GM21723 (cell line): ENCODE data around the gene SPCS1.
"Not testable (repeated sequence)": the region's sequence is repeated elsewhere in the genome, so short reads cannot be mapped to it uniquely, and the experiment has no call there.

Experiments used
- ATAC-seq: cut with Tn5 transposase; IDR thresholded peaks from one replicate; pipeline ENCODE4 v1.9.1; 2021; ENCODE audit warnings: mild to moderate bottlenecking, moderate library complexity; ENCODE audit not compliant: unreplicated experiment

The SPCS1 gene

GRCh38 chr3:52728753-52729152 lies 22.8 kb downstream of the SPCS1 start:
- not testable (repeated sequence) for ATAC-seq

DNA sequence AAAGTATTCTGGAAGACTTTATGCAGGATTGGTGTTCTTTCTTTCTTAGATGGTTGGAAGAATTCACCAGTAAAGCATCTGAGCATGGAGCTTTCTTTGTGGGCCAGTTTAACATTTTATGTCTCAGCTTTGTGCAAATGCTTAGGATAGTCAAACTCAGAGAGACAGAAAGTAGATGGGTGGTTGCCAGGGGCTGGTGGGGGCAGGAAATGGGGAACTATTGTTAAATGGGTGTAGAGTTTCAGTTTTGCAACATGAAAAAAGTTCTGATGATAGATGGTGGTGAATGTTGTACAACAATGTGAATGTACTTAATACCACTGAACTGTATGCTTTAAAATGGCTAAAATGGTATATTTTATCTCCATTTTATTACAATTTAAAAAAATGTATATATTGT lies 24.8 kb downstream of the SPCS1 start:
- ATAC-seq = no peak

GRCh38 chr3:52731590-52731989 lies 25.7 kb downstream of the SPCS1 start:
- no peak for ATAC-seq

DNA sequence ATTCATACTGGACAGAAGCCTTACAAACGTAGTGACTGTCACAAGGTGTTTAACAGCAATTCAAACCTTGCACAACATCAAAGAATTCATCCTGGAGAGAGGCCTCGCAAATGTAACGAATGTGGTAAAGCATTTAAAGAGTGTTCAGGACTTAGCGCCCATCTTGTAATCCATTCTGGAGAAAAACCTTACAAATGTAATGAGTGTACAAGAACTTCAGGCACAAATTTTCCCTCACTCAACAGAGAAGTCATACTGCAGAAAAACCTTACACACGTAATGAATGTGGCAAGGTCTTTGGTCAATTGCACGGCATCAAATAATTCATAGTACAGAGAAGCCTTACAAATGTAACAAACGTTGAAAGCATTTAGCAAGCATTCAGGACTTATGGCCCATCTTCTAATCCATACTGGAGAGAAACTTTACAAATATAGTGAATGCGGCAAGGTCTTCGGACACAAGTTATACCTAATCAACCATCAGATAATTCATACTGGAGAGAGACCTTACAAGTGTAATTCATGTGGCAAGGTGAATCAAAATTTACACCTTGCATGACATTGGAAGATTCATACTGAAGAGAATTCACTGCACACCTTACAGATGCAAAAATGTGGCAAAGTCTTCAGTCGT lies 27.5 kb downstream of the SPCS1 start:
- ATAC-seq = no peak

GRCh38 chr3:52739730-52740129 lies 33.8 kb downstream of the SPCS1 start:
- no peak for ATAC-seq

GRCh38 chr3:52742418-52743041 lies 36.6 kb downstream of the SPCS1 start:
- no peak for ATAC-seq

GRCh38 chr3:52743152-52743551 lies 37.2 kb downstream of the SPCS1 start:
- no peak for ATAC-seq

DNA sequence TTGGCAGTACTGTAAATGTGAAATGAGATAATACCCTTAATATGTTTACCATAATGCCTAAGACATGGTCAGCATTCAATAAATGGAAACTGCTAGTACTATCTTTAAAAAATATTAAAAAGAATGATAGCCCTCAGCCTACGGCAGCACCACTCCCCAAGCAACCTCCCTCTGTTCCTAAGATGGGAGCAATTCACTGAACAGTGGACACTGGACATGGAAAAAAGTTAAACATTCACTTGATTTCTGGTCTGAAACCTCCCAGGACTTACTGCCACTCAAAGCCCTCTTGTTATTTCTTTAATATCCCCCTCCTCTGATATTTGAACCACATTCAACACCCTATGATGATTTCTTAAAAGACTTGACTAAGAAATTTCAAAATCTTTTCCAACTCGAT lies 37.8 kb downstream of the SPCS1 start:
- no peak for ATAC-seq

DNA sequence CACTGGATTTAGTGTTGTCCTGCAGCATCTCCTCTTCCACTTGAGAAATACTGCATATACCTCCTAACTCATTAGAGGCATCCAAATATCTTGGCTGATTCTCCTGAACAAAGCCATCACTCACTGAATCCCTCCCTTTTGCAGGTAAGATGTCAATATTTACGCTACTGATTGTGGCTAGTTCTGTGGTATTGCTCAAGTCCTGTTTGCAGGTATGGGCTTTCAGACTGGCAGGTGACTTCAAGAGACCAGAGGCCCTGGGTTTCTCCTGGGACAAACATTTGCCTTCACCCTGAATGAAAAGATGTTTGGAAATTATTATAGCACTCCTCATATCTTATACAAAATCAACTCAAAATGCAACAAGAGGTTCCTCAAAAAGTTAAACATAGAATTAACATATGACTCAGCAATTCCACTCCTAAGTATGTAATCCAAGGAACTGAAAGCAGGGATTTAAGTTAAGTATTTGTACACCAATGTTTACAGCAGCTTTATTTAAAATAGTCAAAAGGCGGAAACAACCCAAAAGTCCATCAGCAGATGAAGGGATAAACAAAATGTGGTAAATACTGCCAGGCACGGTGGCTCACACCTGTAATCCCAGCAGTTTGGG lies 46.2 kb downstream of the SPCS1 start:
- no peak for ATAC-seq

GRCh38 chr3:52754373-52754772 lies 48.5 kb downstream of the SPCS1 start:
- no peak for ATAC-seq

DNA sequence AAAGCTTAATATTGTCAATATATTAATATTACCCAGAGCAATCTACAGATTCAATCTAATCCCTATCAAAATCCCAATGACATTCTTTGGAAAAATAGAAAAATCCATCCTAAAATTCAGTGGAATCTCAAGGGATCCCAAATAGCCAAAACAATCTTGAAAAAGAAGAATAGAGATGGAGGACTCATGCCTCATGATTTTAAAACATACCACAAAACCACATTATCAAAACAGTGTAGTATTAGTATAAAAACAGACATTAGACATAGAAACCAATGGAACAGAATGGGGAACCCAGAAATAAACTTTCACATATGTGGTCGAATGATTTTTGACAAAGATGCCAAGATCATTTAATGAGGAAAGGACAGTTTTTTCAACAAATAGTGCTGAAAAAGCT lies 50.2 kb downstream of the SPCS1 start:
- no peak for ATAC-seq
